C4-2B (cell line): Measurements from ENCODE around the gene SLC45A2.

Experiments
- CTCF ChIP-seq: fragments of 450-650 bp; conservative IDR thresholded peaks from 2 replicates; pipeline ENCODE4 v1.5.1; 2017; ENCODE audit warnings: mild to moderate bottlenecking
- ZFX ChIP-seq: fragments of 450-650 bp; IDR thresholded peaks from 2 replicates; pipeline ENCODE4 v1.6.1; 2017

GRCh38 chr5:33937017-33937706, 47.3 kb downstream of the SLC45A2 start:
- TF ChIP-seq CTCF = no peak
- TF ChIP-seq ZFX = no peak
